ENCODE measurements around the gene POMGNT1. TPM values are rescaled to one million over a fixed set of nuclear protein-coding genes. Genes with fewer than 3 reads are reported as not detected.

POMGNT1 gene
- total RNA-seq (2022) (34.9 TPM in 2 replicates), Bru-seq, nascent RNA (percentile 44 among the genes with signal in this experiment), BruChase-seq, experiment 1, labeled RNA remaining after a 2-hour chase (percentile 50 among the genes with signal in this experiment), BruChase-seq, experiment 2, labeled RNA remaining after a 6-hour chase (percentile 55 among the genes with signal in this experiment)
- long read RNA-seq, transcript POMGNT1-201 (22 exons, 2,728 nt): major isoform, 51 of 88 reads
- long read RNA-seq, partial matches to known transcripts: 10 of 88 reads
- long read RNA-seq, other reads (novel, unspliced or antisense): 27 of 88 reads

GRCh38 chr1:46197964-46198811, at the start of gene POMGNT1:
Gene POMGNT1, minus strand, starts transcription at chr1:46198434. Its CDS starts 613 bp downstream, at chr1:46197821.
- Mint-ChIP-seq H3K27me3 (ENCODE audit: insufficient read depth, unreplicated experiment) (no peaks in the 10 kb centered on the region), H3K36me3 (ENCODE audit: insufficient read depth, unreplicated experiment) (no peaks in the 10 kb centered on the region), H3K27ac (ENCODE audit: unreplicated experiment) (no peak within 1 kb of the TSS), H3K9me3 (ENCODE audit: unreplicated experiment) (no peaks in the 10 kb centered on the region), H3K4me1 (ENCODE audit: low read depth, unreplicated experiment) (no peaks in the 10 kb centered on the region), H3K4me3 (ENCODE audit: unreplicated experiment) (peak within 1 kb of the TSS; percentile 68)
- TF ChIP-seq, protein P1, sequence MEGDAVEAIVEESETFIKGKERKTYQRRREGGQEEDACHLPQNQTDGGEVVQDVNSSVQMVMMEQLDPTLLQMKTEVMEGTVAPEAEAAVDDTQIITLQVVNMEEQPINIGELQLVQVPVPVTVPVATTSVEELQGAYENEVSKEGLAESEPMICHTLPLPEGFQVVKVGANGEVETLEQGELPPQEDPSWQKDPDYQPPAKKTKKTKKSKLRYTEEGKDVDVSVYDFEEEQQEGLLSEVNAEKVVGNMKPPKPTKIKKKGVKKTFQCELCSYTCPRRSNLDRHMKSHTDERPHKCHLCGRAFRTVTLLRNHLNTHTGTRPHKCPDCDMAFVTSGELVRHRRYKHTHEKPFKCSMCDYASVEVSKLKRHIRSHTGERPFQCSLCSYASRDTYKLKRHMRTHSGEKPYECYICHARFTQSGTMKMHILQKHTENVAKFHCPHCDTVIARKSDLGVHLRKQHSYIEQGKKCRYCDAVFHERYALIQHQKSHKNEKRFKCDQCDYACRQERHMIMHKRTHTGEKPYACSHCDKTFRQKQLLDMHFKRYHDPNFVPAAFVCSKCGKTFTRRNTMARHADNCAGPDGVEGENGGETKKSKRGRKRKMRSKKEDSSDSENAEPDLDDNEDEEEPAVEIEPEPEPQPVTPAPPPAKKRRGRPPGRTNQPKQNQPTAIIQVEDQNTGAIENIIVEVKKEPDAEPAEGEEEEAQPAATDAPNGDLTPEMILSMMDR (IDR thresholded peaks at IDR 0.05; ENCODE audit: insufficient read depth in 1 of 2, low read depth in 1 of 2, low read length in 1 of 2, severe bottlenecking in 1 of 2, unreplicated experiment in 1 of 2): no peak
- Histone ChIP-seq H3K36me3 (ENCODE audit: control insufficient read depth, insufficient read depth, low read length) (no peaks in the 10 kb centered on the region; the same call in 1 of the 2 replicates), H3K27me3 (replicated peaks; ENCODE audit: control insufficient read depth, insufficient read depth, low read length) (no peaks in the 10 kb centered on the region), H3K4me1 (no peaks in the 10 kb centered on the region), H3K4me3 (ENCODE audit: low read depth, low read length) (peak within 1 kb of the TSS; percentile 95), H3K9me3 (no peaks in the 10 kb centered on the region)
- peak in 1 of 2 experiments; percentile 78 for DNase-seq
- ChIA-PET POLR2A (no interaction called here), CTCF (interaction anchor here (1.0 to 1.5 kb wide), 2 partner anchors 15 to 25 kb away, joined by 3 to 4 read pairs; no protein-coding TSS in a partner anchor)
- intact Hi-C loops (cut with micrococcal nuclease; ENCODE audit: unreplicated experiment): no loop called here
- BruUV-seq (replicated peaks): no TSS peak

- peak within 1 kb of the TSS; percentile 64 for H3K4me3 ChIP-seq (ENCODE audit: low read depth, low read length)
- no peaks in the 10 kb centered on the region for H3K9me3 Mint-ChIP-seq (ENCODE audit: unreplicated experiment)
- DNase-seq: peak; percentile 96 to 99
- BruUV-seq (replicated peaks): no TSS peak
- H3K4me1 Mint-ChIP-seq (ENCODE audit: low read depth, unreplicated experiment): peaks cover 6% of the 10 kb centered on the region
- no peaks in the 10 kb centered on the region for H3K9me3 ChIP-seq
- POLR2A ChIA-PET: interaction anchor here (0.5 to 1.9 kb wide), 18 partner anchors 10 to 1757 kb away, joined by 3 to 10 read pairs (median 4); partner anchors contain the start of genes DMBX1, LRRC41, LURAP1 and UQCRH
- CTCF ChIA-PET: interaction anchor here (0.6 to 1.6 kb wide), 8 partner anchors 24 to 955 kb away, joined by 3 to 18 read pairs (median 3); partner anchors contain the start of gene LRRC41
- intact Hi-C loops (cut with micrococcal nuclease; ENCODE audit: unreplicated experiment): loop anchor here (1.0 kb wide), 1 partner anchor 93 kb away; the partner anchor contains the start of gene NSUN4
- H3K4me3 Mint-ChIP-seq (ENCODE audit: unreplicated experiment): peak within 1 kb of the TSS; percentile 96
- peaks cover 37% of the 10 kb centered on the region for H3K36me3 Mint-ChIP-seq (ENCODE audit: insufficient read depth, unreplicated experiment)
- H3K27me3 ChIP-seq (replicated peaks; ENCODE audit: control insufficient read depth, insufficient read depth, low read length): no peaks in the 10 kb centered on the region
- H3K4me1 ChIP-seq: no peaks in the 10 kb centered on the region
- no peaks in the 10 kb centered on the region for H3K36me3 ChIP-seq (ENCODE audit: control insufficient read depth, insufficient read depth, low read length)
- no peaks in the 10 kb centered on the region for H3K27me3 Mint-ChIP-seq (ENCODE audit: insufficient read depth, unreplicated experiment)
- TF ChIP-seq, protein P1 (IDR thresholded peaks at IDR 0.05; ENCODE audit: insufficient read depth in 1 of 2, low read depth in 1 of 2, low read length in 1 of 2, severe bottlenecking in 1 of 2, unreplicated experiment in 1 of 2): no peak
- peak within 1 kb of the TSS; percentile 98 for H3K27ac Mint-ChIP-seq (ENCODE audit: unreplicated experiment)
Observed at GRCh38 chr1:46247436-46248121, 49.3 kb upstream of the POMGNT1 start, which contains the start of gene RAD54L. Gene RAD54L, plus strand, starts transcription at chr1:46247763. Its CDS starts 643 bp downstream, at chr1:46248406.

All from Caco-2 (cell line).